ENCODE measurements around the gene ROBO4. TPM values are rescaled to one million over a fixed set of nuclear protein-coding genes. Genes with fewer than 3 reads are reported as not detected.

ROBO4 gene
- total RNA-seq, 6 experiments from 2014 or later, result 3.6 to 18.8 (median 9.0) TPM

- 90% methylated on average over 2 of the region's 5 CpGs for WGBS (ENCODE audit: insufficient coverage, low coverage, low lambda C conversion rate, missing lambda C conversion rate)
- no peaks in the 10 kb centered on the region for H3K36me3 ChIP-seq
- intact Hi-C loops (cut with DNase I), result no loop called here
- DNase-seq (no peak), ATAC-seq (no peak)
- H3K4me3 ChIP-seq, result no peak overlapping the region
- H3K4me1 ChIP-seq, result peaks cover 0 to 4% (median 0%) of the 10 kb centered on the region in 4 donors
- no peak overlapping the region for H3K27ac ChIP-seq
- no peaks in the 10 kb centered on the region for H3K9me3 ChIP-seq
- H3K27me3 ChIP-seq, result no peaks in the 10 kb centered on the region
- TF ChIP-seq CTCF (IDR thresholded peaks at IDR 0.05) (no peak), POLR2A (IDR thresholded peaks at IDR 0.05) (no peak)
These were observed 45.6 kb upstream of the ROBO4 start for GRCh38 chr11:124943254-124943616.

GRCh38 chr11:124942466-124943253 lies 45.0 kb upstream of the ROBO4 start:
- no peaks in the 10 kb centered on the region for H3K27me3 ChIP-seq
- DNase-seq, result no peak
- H3K4me3 ChIP-seq, result no peak overlapping the region
- TF ChIP-seq POLR2A (IDR thresholded peaks at IDR 0.05), result no peak
- TF ChIP-seq CTCF (IDR thresholded peaks at IDR 0.05), result no peak
- H3K4me1 ChIP-seq, result peaks cover 0 to 1% (median 0%) of the 10 kb centered on the region in 4 donors
- 66% methylated on average over 6 of the region's 6 CpGs for WGBS (ENCODE audit: insufficient coverage, low coverage, low lambda C conversion rate, missing lambda C conversion rate)
- no peak for ATAC-seq
- no peaks in the 10 kb centered on the region for H3K9me3 ChIP-seq
- intact Hi-C loops (cut with DNase I), result no loop called here
- H3K27ac ChIP-seq, result no peak overlapping the region
- H3K36me3 ChIP-seq, result no peaks in the 10 kb centered on the region

GRCh38 chr11:124941703-124942102 lies 44.0 kb upstream of the ROBO4 start:
- TF ChIP-seq POLR2A (IDR thresholded peaks at IDR 0.05) (no peak), CTCF (IDR thresholded peaks at IDR 0.05) (no peak)
- WGBS (ENCODE audit: insufficient coverage, low coverage, low lambda C conversion rate, missing lambda C conversion rate), result 50% methylated on average over 1 of the region's 1 CpG

GRCh38 chr11:124938970-124939369 lies 41.3 kb upstream of the ROBO4 start:
- DNase-seq (no peak), ATAC-seq (no peak)
- Histone ChIP-seq H3K36me3 (no peaks in the 10 kb centered on the region), H3K27me3 (no peaks in the 10 kb centered on the region), H3K9me3 (no peaks in the 10 kb centered on the region), H3K27ac (no peak overlapping the region), H3K4me3 (no peak overlapping the region), H3K4me1 (peaks cover 0 to 13% (median 3%) of the 10 kb centered on the region in 4 donors)
- no peak for TF ChIP-seq POLR2A (IDR thresholded peaks at IDR 0.05)
- TF ChIP-seq CTCF (IDR thresholded peaks at IDR 0.05), result no peak
- WGBS (ENCODE audit: insufficient coverage, low coverage, low lambda C conversion rate, missing lambda C conversion rate), result 94% methylated on average over 4 of the region's 6 CpGs
- intact Hi-C loops (cut with DNase I), result no loop called here

More at GRCh38 chr11:124941703-124942102, 44.0 kb upstream of the ROBO4 start:
- ATAC-seq, result no peak
- H3K27me3 ChIP-seq, result no peaks in the 10 kb centered on the region
- H3K4me1 ChIP-seq, result no peaks in the 10 kb centered on the region
- no peak for DNase-seq
- H3K9me3 ChIP-seq, result no peaks in the 10 kb centered on the region
- H3K27ac ChIP-seq, result no peak overlapping the region
- H3K36me3 ChIP-seq, result no peaks in the 10 kb centered on the region
- intact Hi-C loops (cut with DNase I), result no loop called here
- H3K4me3 ChIP-seq, result no peak overlapping the region

Data from right lobe of liver (tissue), 6 donors.